ENCODE data around the gene ITGA1.

GRCh38 chr5:52837068-52837467 is 49.4 kb downstream of the ITGA1 start:
- TF ChIP-seq CTCF (IDR thresholded peaks at IDR 0.05; ENCODE audit: insufficient read depth, low read length) (no peak), GABPA (IDR thresholded peaks at IDR 0.05; ENCODE audit: low read depth) (no peak), POLR2AphosphoS5 (IDR thresholded peaks at IDR 0.05; ENCODE audit: low read depth) (no peak)
